Stimulated activated CD4-positive, alpha-beta T cell treated with anti-CD3 and anti-CD28 coated beads, TNF-alpha, amount 100 ng/mL, for 24 hours (primary cell): ENCODE results near the gene CSHL1.
"Not testable (repeated sequence)": the region's sequence is repeated elsewhere in the genome, so short reads cannot be mapped to it uniquely, and the experiment has no call there.

Experiments
- DNase-seq, 3 experiments: peaks; one replicate each; pipeline ENCODE4 v3.0.0-alpha.2; 2020; ENCODE audit warnings: low read depth in 3 of 3

Gene CSHL1

GRCh38 chr17:63889026-63889848, 21.8 kb downstream of the CSHL1 start:
- DNase-seq: not testable (repeated sequence)

DNA sequence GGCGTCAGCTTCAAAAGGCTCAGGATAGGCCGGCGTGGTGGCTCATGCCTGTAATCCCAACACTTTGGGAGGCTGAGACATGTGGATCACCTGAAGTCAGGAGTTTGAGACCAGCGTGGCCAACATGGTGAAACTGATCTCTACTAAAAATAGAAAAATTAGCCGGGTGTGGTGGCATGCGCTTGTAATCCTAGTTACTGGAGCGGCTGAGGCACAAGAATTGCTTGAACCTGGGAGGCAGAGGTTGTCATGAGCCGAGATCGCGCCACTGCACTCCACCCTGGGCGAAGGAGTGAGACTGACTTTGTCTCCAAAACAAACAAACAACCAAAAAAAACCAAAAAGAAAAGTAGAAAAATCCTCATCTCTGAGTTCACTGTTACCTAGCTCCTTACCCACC, 25.9 kb downstream of the CSHL1 start:
- not testable (repeated sequence) for DNase-seq

DNA sequence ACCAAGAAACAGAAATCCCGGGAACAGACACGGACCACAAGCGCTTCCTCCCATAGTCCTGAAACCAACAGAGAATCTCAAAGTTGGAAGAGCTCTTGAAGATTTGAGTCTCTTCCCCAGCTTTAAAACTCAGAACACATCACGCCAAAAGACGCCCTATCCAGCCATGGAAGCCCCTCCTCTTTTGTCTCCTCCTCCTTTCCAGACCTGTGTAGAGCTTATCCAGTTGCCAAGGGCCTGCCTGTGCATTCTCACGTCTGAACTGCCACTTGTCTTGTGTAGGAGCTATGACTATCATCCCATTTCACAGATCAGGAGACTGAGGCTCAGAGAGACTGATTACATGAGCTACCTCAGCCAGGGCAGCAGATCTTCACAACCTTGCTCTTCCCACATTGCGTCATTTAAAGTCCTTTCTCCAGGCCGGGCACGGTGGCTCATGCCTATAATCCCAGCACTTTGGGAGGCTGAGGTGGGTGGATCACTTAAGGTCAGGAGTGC, 28.4 kb downstream of the CSHL1 start:
- DNase-seq: not testable (repeated sequence)

DNA sequence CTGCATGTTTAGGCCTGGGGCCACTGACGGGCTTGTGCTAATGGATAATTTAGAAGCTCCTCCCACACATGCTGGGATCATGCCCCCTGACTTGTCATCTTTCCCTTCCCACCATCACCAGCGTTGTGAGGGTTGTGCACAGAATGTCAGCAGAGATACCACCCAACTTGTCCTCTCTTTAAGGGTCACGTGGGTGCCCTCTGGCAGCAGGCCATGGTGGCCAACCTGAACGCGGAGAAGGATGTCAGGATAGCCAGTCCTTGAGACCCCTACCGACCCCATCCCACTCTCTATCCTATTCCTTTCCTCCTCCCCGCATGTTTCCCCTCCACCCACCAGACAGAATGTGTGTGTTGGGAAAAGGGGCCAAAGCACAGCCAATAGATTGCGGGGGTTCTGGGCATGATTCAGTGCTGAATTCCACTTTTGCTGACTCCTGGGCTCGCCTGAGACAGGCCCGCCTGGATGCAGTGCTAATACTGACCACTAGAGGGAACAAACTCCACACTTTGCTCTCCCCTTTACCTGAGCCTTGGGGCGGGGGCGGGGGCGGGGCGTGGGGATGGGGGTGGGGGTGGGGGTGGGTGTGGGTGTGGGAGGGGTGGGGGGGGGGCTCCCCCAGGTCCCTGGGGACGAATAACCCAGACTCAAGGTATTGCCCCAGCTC, 29.0 kb downstream of the CSHL1 start, which contains the start of gene GH2:
Gene GH2 (minus strand): TSS at position 10 of the 667 bp plus-strand sequence. CDS start 143 bp downstream, outside the sequence.
- peak; percentile 31 to 55 (median 37) for DNase-seq

DNA sequence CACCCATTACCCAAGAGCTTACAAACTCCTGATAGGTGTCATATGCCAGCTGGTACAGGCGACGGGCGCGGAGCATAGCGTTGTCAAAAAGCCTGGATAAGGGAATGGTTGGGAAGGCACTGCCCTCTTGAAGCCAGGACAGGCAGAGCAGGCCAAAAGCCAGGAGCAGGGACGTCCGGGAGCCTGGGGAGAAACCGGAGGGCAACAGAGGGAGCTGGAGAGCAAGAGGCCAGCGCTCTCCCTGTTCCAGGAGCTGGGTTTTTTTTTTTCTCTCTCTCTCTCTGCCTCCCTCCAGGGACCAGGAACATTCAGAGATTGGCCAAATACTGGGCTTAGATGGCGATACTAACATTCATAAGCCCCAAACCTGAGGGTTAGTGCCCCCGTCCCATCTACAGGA, 29.7 kb downstream of the CSHL1 start:
- DNase-seq: not testable (repeated sequence)

DNA sequence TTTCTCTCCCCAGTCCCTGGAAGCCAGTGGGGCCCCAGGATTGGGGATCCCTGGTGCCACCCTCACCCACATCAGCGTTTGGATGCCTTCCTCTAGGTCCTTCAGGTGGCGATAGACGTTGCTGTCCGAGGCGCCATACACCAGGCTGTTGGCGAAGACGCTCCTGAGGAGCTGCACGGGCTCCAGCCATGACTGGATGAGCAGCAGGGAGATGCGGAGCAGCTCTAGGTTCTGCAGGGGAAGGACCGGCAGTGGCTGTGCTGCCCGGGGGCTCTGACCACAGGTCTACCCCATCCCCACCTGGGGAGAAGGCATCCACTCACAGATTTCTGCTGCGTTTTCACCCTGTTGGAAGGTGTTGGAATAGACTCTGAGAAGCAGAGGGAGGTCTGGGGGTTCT, 30.4 kb downstream of the CSHL1 start:
- no peak for DNase-seq

DNA sequence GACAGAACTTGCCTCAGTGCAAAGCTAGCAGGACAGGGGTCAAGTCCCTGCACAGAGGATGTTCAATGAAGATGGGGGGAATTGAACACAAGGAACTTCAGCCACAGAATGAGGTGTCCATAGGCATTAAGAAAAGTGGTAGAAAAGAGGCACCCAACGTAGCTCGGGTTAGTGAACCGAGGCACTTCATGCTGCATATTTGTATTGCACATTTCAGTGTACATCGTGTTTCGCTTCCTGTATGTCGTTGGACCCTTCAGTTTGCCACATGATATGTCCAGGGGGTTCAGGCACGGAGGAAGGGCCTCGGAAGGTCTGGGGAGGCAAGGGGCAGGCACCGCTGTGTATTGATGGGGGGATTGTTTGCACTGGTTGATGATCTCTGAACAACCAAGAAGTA, 32.6 kb downstream of the CSHL1 start:
- DNase-seq: not testable (repeated sequence)

DNA sequence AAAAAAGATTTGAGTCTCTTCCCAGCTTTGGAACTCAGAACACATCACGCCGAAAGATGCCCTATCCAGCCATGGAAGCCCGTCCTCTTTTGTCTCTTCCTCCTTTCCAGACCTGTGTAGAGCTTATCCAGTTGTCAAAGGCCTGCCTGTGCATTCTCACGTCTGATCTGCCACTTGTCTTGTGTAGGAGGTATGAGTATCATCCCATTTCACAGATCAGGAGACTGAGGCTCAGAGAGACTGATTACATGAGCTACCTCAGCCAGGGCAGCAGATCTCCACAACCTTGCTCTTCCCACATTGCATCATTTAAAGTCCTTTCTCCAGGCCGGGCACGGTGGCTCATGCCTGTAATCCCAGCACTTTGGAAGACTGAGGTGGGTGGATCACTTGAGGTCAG, 36.4 kb downstream of the CSHL1 start:
- not testable (repeated sequence) for DNase-seq

GRCh38 chr17:63874061-63874626, 36.9 kb downstream of the CSHL1 start:
- DNase-seq: not testable (repeated sequence)

DNA sequence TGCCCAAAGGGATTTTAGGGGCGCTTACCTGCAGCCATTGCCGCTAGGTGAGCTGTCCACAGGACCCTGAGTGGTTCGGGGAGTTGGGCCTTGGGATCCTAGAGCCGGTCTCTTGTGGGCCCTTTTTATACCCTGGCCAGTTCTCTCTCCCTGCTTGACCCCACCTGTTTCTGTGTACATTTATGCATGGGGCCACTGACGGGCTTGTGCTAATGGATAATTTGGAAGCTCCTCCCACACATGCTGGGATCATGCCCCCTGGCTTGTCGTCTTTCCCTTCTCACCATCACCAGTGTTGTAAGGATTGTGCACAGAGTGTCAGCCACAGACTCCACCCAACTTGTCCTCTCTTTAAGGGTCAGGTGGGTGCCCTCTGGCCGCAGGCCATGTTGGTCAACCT, 37.5 kb downstream of the CSHL1 start, which contains the start of gene CSH2:
Gene CSH2 (minus strand): TSS at position 101 of the 400 bp plus-strand sequence. CDS start 63 bp downstream, at position 38.
- DNase-seq: not testable (repeated sequence)

DNA sequence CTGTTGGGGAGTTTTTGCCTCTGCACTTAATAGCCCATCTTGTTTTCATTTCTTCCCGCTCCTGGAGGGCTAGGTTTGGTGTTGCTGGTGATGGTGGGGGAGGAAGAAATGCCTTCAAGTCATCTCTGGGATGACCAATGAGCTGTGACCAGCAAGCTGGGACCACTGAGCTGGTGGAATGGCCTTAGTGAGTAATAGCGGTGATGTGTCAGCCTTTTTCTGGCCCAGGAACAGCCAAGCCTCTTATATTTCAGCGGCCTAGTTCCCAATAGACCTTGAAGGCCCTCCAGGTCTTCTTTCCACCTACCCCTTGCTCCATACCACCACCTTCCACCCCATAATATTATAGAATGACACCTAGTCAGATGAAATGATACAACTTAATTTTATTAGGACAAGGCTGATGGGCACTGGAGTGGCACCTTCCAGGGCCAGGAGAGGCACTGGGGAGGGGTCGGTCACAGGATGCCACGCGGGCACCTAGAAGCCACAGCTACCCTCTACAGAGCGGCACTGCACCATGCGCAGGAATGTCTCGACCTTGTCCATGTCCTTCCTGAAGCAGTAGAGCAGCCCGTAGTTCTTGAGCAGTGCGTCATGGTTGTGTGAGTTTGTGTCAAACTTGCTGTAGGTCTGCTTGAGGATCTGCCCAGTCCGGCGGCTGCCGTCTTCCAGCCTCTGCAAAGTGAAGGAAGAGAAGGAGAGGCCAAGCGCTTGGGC, 39.3 kb downstream of the CSHL1 start:
- not testable (repeated sequence) for DNase-seq

GRCh38 chr17:63870292-63870665, 40.8 kb downstream of the CSHL1 start:
- DNase-seq: not testable (repeated sequence)

- DNase-seq: not testable (repeated sequence)
Observed at GRCh38 chr17:63869491-63870291, 41.4 kb downstream of the CSHL1 start.

DNA sequence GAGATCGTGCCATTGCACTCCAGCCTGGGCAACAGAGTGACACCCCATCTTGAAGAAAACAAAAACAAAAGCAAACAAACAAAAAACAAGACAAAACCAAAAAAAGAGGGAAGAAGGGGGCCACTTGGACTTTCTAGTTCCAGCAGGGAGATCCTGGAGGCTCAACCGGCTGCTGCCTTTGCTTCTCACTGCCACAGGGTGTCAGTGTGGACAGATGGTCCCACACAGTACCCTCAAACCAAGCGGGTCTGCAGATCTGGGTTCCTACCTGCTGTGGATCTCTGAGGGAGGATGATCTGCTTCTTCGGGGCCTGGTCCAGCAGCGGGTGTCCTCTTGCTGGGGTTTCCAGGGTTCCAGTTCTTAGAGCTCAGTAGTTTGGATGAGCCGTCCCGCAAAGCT, 44.4 kb downstream of the CSHL1 start:
- DNase-seq: not testable (repeated sequence)
